Fibroblast of skin of left biceps (primary cell): ENCODE data around the gene LRP5.
"Not testable (repeated sequence)": the region's sequence is repeated elsewhere in the genome, so short reads cannot be mapped to it uniquely, and the experiment has no call there.

Source experiments
- DNase-seq, 2 experiments: peaks; one replicate each; pipeline ENCODE4 v3.0.0-alpha.2; 2013; ENCODE audit warnings: low read depth in 2 of 2

Gene LRP5

DNA sequence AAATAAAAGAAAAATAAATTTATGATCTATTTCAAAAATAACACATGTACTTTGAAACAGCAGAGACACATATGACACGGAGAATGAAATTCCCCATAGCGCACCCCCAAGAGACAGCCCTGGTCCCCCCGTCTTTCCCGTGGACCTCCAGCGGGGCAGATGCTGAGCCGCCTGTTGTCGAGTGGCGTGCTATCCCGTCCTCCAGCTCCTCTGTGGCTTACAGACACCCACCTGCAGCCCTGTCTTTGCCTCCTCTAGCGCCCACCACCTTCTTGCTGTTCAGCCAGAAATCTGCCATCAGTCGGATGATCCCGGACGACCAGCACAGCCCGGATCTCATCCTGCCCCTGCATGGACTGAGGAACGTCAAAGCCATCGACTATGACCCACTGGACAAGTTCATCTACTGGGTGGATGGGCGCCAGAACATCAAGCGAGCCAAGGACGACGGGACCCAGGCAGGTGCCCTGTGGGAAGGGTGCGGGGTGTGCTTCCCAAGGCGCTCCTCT lies 103.7 kb downstream of the LRP5 start:
- DNase-seq = no peak

DNA sequence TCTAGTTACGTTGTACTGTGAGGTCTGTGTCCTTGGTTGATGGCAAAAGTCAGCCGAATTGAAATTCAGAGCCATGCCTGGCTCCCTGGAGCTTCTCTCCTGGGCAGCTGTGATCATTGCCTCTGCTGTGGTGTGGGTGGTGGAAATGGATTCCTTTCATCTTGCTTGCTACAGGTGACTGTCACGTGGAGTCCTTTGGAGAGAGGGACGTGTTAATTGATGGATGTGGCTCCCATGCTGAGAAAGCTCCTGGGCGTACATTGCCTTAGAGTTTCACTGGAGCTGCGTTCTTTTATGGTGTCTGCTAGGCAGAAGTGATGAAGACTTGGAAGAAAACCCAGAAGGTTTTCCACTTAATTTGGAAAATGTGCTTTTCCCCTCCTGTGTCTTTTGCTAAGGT lies 106.3 kb downstream of the LRP5 start:
- DNase-seq = no peak

DNA sequence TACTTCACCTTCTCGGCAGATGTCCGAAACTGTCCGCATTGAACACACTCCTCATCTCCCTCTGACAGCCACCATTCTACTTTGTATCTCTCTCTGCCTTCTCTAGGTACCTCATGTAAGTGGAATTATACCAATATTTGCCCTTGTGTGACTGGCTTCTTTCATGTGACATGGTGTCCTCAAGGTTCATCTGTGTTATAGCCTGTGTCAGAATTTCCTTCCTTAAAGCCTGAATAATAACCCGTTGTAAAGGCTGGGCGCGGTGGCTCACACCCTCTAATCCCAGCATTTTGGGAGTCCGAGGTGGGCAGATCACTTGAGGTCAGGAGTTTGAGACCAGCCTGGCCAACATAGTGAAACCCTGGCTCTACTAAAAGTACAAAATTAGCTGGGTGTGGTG lies 107.8 kb downstream of the LRP5 start:
- DNase-seq = no peak

DNA sequence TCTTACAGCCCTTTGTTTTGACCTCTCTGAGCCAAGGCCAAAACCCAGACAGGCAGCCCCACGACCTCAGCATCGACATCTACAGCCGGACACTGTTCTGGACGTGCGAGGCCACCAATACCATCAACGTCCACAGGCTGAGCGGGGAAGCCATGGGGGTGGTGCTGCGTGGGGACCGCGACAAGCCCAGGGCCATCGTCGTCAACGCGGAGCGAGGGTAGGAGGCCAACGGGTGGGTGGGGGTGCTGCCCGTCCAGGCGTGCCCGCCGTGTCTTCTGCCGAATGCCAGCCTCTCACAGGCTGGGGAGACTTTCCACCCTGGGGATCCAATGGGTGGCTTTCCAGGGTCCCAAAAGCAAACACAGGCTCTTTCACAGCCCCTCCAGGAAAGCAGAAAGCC lies 111.1 kb downstream of the LRP5 start:
- DNase-seq = no peak

DNA sequence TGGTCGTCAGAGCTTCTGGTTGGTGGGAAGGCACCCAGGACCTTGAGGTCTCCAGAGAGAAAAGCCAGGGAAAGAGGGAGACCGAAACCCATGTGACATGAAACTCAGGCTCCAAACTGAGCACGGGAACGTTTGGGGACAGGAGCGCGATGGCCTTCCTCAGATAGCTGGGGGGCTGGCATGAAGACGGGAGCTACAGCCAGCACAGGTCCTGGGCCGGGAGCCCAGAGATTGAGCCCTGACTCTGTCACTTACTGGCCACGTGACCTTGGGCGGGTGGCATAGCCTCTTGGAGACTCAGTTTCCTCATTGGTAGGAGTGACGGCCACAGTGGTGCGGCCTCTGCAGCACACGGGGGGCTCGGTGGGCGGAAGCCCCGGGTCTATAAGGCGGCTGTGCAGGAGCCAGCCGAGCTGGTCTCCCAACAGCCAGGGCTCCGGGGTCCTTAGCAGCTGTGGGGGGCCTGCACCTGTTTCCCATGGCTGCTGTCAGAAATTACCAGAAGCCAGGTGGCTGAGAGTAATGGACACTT lies 111.8 kb downstream of the LRP5 start:
- no peak for DNase-seq

DNA sequence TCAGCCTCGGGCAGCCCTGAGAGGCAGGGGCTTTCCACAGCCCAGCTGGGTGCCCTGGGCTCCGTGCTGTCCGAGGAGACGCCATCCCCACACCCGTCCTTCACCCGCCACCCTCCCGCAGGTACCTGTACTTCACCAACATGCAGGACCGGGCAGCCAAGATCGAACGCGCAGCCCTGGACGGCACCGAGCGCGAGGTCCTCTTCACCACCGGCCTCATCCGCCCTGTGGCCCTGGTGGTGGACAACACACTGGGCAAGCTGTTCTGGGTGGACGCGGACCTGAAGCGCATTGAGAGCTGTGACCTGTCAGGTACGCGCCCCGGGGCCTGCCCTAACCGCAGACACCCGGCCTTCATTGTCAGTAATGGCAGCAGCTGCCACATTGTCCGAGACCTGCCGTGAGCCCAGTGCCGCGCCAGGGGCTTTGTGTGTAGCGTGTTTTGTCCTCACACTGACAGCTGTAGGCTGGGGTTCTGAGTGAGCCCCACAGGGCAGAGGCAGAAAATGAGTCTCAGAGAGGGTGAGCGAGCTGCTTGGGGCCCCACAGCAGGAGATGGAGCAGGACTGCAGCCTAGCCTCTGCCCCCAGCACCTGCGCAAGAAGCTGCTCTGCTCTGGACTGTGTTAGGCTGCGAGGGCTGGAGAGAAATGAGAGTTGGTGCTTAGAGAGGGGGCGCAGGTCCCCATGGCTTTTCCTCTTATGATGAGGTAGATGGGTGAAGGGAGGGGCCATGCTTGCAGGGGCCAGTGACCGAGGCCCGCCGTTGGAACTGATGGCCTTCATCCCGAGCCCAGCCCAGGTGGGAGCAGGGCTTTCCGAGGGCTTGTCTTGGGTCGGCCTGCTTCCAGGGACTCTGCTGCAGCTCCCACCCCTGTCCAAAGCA lies 112.8 kb downstream of the LRP5 start:
- DNase-seq = no peak

DNA sequence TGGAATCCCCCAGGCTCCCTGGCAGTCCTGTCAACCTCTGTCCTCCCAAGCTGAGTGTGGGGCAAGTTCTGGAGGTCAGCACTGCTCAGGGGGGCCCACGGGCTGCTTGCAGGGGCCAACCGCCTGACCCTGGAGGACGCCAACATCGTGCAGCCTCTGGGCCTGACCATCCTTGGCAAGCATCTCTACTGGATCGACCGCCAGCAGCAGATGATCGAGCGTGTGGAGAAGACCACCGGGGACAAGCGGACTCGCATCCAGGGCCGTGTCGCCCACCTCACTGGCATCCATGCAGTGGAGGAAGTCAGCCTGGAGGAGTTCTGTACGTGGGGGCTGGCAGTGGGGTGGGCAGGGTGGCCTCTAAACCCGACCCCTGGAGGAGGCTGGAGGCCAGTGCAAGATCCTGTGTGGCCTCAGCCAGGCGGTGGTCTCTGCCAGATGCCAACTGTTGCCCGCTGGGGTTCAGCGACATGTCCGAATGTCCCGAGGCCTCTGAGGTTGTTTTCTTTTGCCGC lies 113.5 kb downstream of the LRP5 start:
- no peak for DNase-seq

DNA sequence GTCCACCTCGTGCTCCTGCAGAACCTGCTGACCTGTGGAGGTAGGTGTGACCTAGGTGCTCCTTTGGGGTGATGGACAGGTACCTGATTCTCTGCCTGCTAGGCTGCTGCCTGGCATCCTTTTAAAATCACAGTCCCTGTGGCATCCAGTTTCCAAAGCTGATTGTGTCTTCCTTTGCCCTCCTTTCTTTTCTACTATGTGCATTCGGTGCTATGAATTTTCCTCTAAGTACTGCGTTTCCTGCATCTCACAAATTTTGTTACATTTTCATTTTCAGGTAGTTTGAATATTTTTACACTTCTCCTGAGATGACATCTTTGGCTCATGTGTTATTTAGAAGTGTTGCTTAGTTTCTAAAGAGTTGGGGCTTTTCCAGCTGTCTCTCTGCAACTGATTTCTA lies 117.3 kb downstream of the LRP5 start:
- DNase-seq = no peak

DNA sequence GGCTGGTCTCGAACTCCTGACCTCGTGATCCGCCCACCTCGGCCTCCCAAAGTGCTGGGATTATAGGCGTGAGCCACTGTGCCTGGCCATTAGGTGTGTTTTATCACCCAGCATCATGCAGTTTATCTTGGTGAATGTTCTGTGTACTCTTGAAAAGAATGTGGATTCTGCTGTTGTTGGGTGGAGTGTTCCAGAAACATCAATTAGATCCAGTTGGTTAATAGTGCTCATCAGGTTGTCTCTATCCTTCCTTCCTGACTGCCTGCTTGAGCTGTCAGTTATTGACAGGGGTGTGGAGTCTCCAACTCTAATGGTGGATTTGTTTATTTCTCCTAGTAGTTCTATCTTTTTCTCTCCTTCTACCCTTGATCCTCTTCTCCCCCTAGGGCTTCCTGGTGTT lies 118.0 kb downstream of the LRP5 start:
- DNase-seq = no peak

DNA sequence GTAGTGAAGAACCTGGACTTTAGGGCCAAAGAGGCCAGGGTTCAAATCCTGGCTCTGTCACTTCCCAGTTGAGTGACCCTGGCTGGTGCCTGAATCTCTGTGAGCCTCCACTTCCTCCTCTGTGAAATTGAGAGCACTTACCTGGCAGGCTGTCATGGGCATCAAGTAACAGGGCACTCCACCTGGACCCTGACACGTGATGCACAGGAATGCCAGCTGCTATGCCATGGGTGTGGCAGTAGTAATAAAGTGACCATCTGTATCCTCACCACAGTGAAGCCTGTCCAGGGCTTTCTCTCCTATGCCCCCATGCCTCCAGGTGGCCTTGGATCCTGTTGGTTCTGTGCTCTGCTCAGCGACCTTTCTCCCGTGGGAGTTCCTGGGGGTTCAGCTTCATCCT lies 118.4 kb downstream of the LRP5 start:
- DNase-seq = no peak

DNA sequence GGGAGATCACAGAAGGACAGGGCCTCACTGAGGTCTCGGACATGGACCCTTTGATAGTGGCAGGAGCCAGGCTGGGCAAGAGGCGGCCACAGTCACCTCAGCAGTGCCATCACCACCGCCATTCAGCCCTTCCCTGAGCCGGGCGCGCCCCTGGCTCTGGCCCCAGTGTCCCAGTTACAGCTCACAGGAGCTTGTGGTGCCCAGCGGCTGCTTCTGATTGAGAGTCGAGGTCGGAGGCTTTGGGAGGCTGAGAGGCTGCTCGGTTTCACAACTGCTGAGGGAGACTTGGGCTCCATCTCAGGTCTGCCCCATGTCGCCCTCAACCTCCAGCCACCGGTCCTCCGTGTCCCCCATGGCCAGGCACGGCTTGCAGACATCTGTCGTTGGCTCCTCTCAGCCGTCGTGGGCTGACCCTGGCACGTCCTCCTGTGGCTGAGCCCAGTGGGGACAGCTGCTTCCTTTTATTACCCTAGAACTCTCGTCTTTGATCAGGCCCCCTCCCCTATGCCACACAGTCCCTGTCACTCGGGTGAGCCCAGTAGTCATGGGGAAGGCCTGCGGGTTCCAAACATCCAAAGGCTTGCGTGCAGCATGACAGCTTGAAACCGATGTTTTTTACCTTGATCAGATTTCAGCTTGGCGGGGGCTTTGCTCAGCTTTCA lies 119.7 kb downstream of the LRP5 start:
- no peak for DNase-seq

DNA sequence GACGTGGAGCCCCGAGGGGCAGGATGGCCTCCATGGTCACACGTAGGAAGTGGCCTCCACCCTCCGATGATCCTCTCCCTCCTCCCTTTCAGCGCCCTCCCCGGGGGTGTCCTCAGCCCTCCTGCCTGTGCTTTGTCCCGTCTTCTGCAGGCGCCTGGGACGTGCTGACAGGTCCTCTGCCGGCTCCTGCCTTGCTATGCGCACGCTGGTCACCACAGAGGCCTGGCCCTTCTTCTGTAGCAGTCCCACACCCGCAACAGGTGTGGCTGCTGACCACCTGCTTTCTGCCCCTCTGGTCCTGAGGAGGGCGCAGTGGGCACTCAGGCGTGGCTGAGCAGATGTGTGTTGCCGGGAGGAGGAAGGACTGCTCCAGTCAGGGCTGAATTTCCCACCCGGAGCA lies 120.5 kb downstream of the LRP5 start:
- DNase-seq = no peak

DNA sequence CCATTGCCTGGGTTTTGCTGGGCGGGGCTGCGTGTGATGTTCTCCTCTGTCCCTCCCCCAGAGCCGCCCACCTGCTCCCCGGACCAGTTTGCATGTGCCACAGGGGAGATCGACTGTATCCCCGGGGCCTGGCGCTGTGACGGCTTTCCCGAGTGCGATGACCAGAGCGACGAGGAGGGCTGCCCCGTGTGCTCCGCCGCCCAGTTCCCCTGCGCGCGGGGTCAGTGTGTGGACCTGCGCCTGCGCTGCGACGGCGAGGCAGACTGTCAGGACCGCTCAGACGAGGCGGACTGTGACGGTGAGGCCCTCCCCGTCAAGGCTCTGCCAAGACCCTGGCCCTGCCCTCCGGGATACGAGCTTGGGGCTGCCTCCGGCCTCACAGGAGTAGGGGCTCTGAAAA lies 121.2 kb downstream of the LRP5 start:
- DNase-seq = no peak

DNA sequence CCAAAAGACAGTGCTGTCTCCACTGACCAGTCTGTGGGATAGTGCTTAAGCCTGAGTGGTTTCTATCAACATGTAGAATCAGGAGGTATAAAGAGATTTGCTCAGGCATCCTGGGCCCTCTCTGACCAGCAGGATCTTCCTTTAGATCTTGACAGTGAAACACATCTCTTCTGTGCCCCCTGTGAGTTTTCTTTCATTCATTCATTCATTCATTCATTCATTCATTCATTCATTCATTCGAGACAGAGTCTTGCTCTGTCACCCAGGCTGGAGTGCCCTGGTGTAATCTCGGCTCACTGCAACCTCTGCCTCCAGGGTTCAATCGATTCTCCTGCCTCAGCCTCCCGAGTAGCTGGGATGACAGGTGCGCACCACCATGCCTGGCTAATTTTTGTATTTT lies 121.8 kb downstream of the LRP5 start:
- not testable (repeated sequence) for DNase-seq

DNA sequence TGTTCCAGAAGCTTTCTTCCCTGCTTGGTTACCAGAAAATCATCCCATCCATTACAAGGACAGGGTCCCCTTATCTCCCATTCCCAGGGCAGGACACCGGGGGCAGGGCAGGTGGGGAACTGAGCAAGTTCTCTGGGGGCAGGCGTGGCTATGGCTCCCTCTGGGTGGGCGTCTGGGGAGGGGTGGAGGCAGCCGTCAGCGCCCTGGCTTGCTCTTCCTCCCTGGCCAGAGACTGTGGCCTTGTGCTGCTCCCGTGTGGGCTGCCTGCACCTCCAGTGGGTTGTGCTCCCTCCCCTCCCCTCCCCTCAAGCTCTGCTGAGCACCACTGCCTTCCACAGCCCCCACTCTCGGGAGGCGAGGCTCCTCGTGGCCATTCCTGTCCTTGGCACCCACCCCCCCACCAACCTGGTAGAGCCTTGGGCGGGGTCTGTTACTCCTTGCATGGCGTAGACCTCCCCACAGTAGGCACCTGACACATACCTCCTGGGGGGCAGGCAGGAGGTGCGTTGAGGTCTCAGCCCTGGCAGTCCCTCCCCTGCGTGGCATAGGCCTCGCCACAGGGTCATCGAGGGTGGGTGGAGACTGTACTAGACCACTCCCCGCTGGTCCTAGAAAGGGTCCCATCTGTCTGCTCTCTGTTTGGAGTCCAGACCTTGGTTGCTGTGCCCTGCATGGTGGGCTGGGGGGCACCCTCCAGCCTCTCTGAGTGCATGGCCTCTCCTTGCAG lies 123.9 kb downstream of the LRP5 start:
- DNase-seq = no peak

DNA sequence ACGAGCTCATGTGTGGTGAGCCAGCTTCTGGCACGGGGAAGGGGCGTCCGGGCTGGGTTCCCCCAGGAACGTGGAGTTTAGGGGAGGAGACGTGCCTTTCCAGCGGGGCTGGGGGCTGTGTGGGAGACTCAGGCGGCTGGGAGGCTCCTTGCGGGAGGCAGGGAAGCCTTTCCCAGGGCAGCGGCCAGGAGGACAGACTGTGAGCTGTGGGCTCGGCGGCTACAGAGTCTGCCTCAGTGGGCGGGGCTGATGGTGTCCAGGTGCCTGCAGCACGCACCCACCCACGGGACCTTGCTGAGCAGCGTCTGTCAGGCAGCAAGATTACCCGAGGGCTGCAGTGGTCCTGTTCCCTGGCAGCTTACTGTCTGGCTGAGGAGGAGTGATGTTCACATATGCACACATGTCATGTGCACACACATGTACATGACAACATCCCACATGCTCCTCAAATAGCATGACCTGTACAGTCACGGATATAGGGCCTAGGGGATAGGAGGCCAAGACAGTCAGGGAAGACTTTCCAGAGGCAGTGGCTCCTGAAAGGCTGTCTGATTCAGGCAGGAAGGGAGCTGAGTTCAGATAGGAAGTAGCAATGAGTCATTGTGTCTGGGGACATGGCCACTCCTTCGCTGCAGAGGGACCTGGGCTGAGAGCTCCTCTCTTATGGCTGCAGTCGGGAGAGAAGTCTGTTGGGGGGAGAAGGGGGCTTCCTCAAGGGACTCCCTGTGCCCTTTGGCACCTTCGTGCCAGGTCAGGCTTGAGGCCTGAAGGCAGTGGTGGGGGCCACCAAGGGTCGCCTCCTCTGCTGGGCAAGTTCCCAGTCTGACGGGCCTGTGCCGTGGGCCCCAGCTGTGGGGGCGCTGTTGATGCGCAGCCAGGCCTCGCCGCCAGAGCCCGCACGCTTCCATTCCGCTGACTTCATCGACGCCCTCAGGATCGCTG lies 124.9 kb downstream of the LRP5 start:
- peak; percentile 9 to 13 for DNase-seq

DNA sequence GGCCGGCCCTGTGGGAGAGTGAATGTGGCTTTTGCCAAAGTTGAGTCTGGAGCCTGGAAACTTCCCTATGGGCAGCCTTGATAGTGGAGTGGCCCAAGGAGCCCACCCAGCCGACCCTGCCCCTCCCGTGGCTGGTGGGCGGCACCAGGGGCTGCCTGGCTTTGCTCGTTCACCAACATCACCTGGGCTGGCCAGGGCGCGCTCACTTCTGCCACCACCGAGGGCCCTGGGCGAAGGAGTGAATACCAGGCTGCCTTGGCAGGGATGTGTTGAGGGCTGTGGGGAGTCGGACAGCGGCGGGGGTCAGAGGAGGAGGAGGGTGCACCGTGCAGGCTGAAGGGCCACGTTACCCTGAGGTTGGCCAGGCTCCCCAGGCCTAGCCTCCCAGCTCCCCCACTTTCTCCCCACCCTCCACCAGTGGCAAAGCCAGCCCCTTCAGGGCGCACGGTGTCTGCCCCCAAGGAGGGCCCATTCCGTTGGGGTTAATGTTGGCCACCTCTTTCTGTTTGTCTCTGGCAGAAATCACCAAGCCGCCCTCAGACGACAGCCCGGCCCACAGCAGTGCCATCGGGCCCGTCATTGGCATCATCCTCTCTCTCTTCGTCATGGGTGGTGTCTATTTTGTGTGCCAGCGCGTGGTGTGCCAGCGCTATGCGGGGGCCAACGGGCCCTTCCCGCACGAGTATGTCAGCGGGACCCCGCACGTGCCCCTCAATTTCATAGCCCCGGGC lies 125.7 kb downstream of the LRP5 start:
- DNase-seq = no peak

DNA sequence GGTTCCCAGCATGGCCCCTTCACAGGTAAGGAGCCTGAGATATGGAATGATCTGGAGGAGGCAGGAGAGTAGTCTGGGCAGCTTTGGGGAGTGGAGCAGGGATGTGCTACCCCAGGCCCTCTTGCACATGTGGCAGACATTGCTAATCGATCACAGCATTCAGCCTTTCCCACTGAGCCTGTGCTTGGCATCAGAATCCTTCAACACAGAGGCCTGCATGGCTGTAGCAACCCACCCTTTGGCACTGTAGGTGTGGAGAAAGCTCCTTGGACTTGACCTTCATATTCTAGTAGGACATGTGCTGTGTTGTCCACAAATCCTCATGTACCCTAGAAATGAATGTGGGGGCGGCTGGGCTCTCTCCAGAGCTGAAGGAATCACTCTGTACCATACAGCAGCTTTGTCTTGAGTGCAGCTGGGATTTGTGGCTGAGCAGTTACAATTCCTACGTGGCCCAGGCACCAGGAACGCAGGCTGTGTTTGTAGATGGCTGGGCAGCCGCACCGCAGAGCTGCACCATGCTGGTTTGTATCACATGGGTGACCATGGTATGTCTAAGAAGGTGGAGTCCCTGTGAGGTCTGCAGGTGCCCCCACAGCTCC lies 126.4 kb downstream of the LRP5 start:
- no peak for DNase-seq

DNA sequence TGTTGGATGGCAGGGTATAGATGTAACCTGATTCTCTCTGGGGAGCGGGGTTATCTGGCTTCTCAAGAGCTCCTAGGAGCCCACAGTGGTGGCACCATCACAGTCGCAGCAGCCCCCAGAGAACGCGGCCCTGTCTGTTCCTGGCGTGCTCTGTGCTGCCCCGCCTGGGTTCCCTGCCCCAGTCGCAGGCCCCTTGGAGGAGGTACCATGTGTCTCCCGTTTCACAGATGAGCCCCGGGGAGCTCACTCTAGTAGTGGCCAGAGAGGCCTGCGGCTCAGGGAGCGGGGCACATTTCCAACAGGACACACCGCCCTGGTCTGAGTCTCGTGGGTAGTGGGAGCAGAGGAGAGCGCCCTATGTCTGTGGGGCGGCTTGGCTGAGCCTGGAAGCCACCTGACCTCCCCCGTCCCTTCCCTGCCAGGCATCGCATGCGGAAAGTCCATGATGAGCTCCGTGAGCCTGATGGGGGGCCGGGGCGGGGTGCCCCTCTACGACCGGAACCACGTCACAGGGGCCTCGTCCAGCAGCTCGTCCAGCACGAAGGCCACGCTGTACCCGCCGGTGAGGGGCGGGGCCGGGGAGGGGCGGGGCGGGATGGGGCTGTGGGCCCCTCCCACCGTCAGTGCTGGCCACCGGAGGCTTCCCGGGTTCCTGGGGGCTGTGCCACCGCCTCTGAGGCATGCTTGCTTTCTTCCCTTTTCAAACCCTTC lies 127.1 kb downstream of the LRP5 start:
- DNase-seq = no peak
